ENCODE measurements around the gene EFHC1. TPM values are rescaled to one million over a fixed set of nuclear protein-coding genes. Genes with fewer than 3 reads are reported as not detected.

EFHC1 gene, protein sequence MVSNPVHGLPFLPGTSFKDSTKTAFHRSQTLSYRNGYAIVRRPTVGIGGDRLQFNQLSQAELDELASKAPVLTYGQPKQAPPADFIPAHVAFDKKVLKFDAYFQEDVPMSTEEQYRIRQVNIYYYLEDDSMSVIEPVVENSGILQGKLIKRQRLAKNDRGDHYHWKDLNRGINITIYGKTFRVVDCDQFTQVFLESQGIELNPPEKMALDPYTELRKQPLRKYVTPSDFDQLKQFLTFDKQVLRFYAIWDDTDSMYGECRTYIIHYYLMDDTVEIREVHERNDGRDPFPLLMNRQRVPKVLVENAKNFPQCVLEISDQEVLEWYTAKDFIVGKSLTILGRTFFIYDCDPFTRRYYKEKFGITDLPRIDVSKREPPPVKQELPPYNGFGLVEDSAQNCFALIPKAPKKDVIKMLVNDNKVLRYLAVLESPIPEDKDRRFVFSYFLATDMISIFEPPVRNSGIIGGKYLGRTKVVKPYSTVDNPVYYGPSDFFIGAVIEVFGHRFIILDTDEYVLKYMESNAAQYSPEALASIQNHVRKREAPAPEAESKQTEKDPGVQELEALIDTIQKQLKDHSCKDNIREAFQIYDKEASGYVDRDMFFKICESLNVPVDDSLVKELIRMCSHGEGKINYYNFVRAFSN
- total RNA-seq (2021; ENCODE audit: unreplicated experiment) (24.6 TPM), Bru-seq, nascent RNA (percentile 58 among the genes with signal in this experiment), BruChase-seq, experiment 1, labeled RNA remaining after a 2-hour chase (percentile 57 among the genes with signal in this experiment), BruChase-seq, experiment 2, labeled RNA remaining after a 6-hour chase (percentile 53 among the genes with signal in this experiment)
- 17.6 TPM for polyA plus RNA-seq (2012; ENCODE audit: insufficient read length)
- long read RNA-seq, full-length matches to known transcripts = 18 of 54 reads
- long read RNA-seq, partial matches to known transcripts = 7 of 54 reads
- long read RNA-seq, other reads (novel, unspliced or antisense) = 29 of 54 reads

DNA sequence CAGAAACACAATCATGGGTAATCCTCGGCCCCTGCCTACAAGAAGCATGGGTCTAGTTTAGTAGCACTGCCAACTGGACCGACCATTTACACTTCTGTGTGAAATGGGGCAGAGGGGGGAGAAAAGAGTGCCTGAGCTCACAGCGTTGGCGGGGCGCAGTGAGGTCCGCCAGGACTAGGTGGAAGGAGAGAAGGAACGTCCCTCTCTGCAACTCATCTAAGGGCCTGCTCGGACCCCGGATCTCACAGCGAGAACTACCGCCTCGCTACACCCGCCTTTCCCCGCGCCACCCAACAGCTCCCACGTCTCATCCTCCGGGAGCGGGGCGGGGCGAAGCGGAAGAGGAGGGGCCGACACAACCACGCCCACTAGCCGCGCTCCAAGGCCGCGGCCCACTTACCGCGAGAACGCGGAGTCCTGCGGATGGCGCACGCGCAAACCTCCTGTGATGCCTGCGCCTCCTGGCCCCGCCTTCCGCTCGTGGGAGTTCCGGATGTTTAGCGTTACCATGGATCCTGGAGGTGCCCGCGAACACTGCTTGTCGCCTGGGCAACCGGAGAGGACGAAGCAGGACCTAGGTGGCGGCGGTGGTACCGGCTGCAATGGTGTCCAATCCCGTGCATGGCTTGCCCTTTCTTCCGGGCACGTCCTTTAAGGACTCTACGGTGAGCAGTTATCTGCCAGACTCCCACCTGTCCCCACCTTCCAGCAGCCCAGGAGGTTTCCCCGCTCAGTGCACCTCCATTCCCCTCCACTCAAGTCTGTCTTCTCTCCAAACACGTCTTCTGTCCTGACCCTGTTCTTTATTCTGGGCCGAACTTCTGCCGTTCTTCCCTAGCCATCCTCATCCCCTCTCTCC, at the start of gene EFHC1:
EFHC1 (plus strand) TSS at position 534 of the 859 bp plus-strand sequence; CDS start at position 603, 69 bp downstream.
- TF ChIP-seq SIN3A (IDR thresholded peaks at IDR 0.05; ENCODE audit: borderline replicate concordance, insufficient read depth, low read depth, low read length) (peak; percentile 89; the same call in 1 of the 2 replicates), TCF7L2 (IDR thresholded peaks at IDR 0.05; ENCODE audit: low read depth, low read length) (no peak), POLR2AphosphoS5 (IDR thresholded peaks at IDR 0.05; ENCODE audit: low read depth, low read length) (peak; percentile 98)
- TF ChIP-seq, protein P1, sequence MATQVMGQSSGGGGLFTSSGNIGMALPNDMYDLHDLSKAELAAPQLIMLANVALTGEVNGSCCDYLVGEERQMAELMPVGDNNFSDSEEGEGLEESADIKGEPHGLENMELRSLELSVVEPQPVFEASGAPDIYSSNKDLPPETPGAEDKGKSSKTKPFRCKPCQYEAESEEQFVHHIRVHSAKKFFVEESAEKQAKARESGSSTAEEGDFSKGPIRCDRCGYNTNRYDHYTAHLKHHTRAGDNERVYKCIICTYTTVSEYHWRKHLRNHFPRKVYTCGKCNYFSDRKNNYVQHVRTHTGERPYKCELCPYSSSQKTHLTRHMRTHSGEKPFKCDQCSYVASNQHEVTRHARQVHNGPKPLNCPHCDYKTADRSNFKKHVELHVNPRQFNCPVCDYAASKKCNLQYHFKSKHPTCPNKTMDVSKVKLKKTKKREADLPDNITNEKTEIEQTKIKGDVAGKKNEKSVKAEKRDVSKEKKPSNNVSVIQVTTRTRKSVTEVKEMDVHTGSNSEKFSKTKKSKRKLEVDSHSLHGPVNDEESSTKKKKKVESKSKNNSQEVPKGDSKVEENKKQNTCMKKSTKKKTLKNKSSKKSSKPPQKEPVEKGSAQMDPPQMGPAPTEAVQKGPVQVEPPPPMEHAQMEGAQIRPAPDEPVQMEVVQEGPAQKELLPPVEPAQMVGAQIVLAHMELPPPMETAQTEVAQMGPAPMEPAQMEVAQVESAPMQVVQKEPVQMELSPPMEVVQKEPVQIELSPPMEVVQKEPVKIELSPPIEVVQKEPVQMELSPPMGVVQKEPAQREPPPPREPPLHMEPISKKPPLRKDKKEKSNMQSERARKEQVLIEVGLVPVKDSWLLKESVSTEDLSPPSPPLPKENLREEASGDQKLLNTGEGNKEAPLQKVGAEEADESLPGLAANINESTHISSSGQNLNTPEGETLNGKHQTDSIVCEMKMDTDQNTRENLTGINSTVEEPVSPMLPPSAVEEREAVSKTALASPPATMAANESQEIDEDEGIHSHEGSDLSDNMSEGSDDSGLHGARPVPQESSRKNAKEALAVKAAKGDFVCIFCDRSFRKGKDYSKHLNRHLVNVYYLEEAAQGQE (IDR thresholded peaks at IDR 0.05; ENCODE audit: insufficient read depth in 1 of 2, low read depth in 2 of 2, low read length in 1 of 2) = no peak
- intact Hi-C loops (cut with micrococcal nuclease; ENCODE audit: unreplicated experiment) (loop anchor here (5.0 kb wide), 2 partner anchors 77 to 157 kb away; partner anchors contain the start of gene TRAM2), in situ Hi-C loops (cut with HindIII; ENCODE audit: low pct_unique_long_range_greater_than_20kb, low sequenced_read_pairs) (no loop called here)
- DNase-seq (ENCODE audit: low read depth, low spot score) (peak; percentile 89), ATAC-seq (peak; percentile 93)
- no peaks in the 10 kb centered on the region for H3K27me3 ChIP-seq (ENCODE audit: control insufficient read depth, insufficient read depth, low read length)
- no peaks in the 10 kb centered on the region for H3K9me3 ChIP-seq (ENCODE audit: control insufficient read depth, insufficient read depth, low read depth, low read length)
- no peaks in the 10 kb centered on the region for H3K36me3 ChIP-seq (ENCODE audit: control insufficient read depth, insufficient read depth, low read length)
- ChIA-PET CTCF (interaction anchor here (0.7 to 1.1 kb wide), 2 partner anchors 110 to 170 kb away, joined by 3 to 4 read pairs; no protein-coding TSS in a partner anchor), POLR2A (interaction anchor here (0.6 to 0.9 kb wide), 6 partner anchors 25 to 1128 kb away, joined by 3 to 5 read pairs (median 3); no protein-coding TSS in a partner anchor)
- TSS peak; percentile 83 for BruUV-seq (replicated peaks)
- H3K4me3 ChIP-seq (ENCODE audit: low read depth in 2 of 2, low read length in 2 of 2) = peak within 1 kb of the TSS; percentile 97
- H3K27ac ChIP-seq (ENCODE audit: low read length) = peak within 1 kb of the TSS; percentile 95
- peaks cover 51% of the 10 kb centered on the region for H3K4me1 ChIP-seq (ENCODE audit: control insufficient read depth, insufficient read depth, low read length)

DNA sequence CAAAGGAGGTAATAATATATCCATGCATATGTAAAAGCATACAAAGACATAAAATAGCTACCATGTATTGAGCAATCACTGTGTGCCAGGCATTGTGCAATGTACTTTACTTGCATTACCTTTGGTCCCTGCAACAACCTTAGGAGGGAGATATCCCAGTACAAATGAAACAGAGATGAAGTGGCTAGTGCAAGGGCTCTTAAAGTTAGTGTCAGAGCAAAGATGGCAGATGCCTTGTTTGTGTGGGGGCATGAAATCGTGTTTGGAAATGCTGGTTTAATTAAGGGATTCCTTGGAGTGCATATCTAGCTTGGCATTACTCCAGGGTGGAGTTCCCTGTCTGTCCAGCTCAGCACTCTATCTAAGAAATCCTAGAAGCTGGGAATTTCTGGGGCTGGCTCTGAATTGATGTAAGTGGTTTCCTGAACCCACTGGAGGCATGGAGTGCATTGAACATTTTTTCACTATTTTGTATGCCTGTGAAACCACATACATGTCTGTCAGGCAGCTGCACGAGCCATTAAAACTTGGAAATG, 48.4 kb upstream of the EFHC1 start:
- H3K4me1 ChIP-seq (ENCODE audit: control insufficient read depth, insufficient read depth, low read length) = no peaks in the 10 kb centered on the region
- no peaks in the 10 kb centered on the region for H3K27me3 ChIP-seq (ENCODE audit: control insufficient read depth, insufficient read depth, low read length)
- ChIA-PET POLR2A (no interaction called here), CTCF (no interaction called here)
- ATAC-seq = no peak
- no peak for DNase-seq (ENCODE audit: low read depth, low spot score)
- no peak overlapping the region for H3K27ac ChIP-seq (ENCODE audit: low read length)
- in situ Hi-C loops (cut with HindIII; ENCODE audit: low pct_unique_long_range_greater_than_20kb, low sequenced_read_pairs) = no loop called here
- no peaks in the 10 kb centered on the region for H3K9me3 ChIP-seq (ENCODE audit: control insufficient read depth, insufficient read depth, low read depth, low read length)
- no peak for TF ChIP-seq TCF7L2 (IDR thresholded peaks at IDR 0.05; ENCODE audit: low read depth, low read length)
- TF ChIP-seq, protein P1 (IDR thresholded peaks at IDR 0.05; ENCODE audit: insufficient read depth in 1 of 2, low read depth in 2 of 2, low read length in 1 of 2) = no peak
- TF ChIP-seq POLR2AphosphoS5 (IDR thresholded peaks at IDR 0.05; ENCODE audit: low read depth, low read length) = no peak
- no peak for TF ChIP-seq SIN3A (IDR thresholded peaks at IDR 0.05; ENCODE audit: borderline replicate concordance, insufficient read depth, low read depth, low read length)
- TF ChIP-seq, protein P2, sequence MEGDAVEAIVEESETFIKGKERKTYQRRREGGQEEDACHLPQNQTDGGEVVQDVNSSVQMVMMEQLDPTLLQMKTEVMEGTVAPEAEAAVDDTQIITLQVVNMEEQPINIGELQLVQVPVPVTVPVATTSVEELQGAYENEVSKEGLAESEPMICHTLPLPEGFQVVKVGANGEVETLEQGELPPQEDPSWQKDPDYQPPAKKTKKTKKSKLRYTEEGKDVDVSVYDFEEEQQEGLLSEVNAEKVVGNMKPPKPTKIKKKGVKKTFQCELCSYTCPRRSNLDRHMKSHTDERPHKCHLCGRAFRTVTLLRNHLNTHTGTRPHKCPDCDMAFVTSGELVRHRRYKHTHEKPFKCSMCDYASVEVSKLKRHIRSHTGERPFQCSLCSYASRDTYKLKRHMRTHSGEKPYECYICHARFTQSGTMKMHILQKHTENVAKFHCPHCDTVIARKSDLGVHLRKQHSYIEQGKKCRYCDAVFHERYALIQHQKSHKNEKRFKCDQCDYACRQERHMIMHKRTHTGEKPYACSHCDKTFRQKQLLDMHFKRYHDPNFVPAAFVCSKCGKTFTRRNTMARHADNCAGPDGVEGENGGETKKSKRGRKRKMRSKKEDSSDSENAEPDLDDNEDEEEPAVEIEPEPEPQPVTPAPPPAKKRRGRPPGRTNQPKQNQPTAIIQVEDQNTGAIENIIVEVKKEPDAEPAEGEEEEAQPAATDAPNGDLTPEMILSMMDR (IDR thresholded peaks at IDR 0.05) = no peak
- H3K36me3 ChIP-seq (ENCODE audit: control insufficient read depth, insufficient read depth, low read length) = no peaks in the 10 kb centered on the region
- intact Hi-C loops (cut with micrococcal nuclease; ENCODE audit: unreplicated experiment) = no loop called here
- no peak overlapping the region for H3K4me3 ChIP-seq (ENCODE audit: low read depth in 2 of 2, low read length in 2 of 2)
- no TSS peak for BruUV-seq (replicated peaks)

All from Panc1 (cell line).